H1 (cell line): Measurements from ENCODE around the gene NDUFA13. TPM values are rescaled to one million over a fixed set of nuclear protein-coding genes. Genes with fewer than 3 reads are reported as not detected.
A peak's percentile ranks its signal among the peaks of the same experiment; 100 is the strongest.

Experiments used
- CTCF ChIA-PET: fragments of 300-600 bp; sonication (Branson Sonifier 250); formaldehyde crosslinking; loops from one replicate; lab custom pipeline; 2021; ENCODE audit not compliant: partially characterized antibody; lab: Charles Lee
- POLR2A ChIA-PET: fragments of 300-600 bp; sonication (Branson Sonifier 250); formaldehyde crosslinking; loops from one replicate; lab custom pipeline; 2021; ENCODE audit warnings: inconsistent platforms; ENCODE audit not compliant: partially characterized antibody; lab: Charles Lee
- DNase-seq, 2 experiments: peaks; one replicate each; pipeline versions ENCODE4 v3.0.0 to v3.0.0-alpha.2; 2010 to 2022; ENCODE audit warnings: low spot score in 2 of 2, low read depth in 1 of 2, mixed read lengths in 1 of 2
- FAIRE-seq: peaks from 2 replicates; lab custom pipeline; 2011; peaks lifted over from hg19 to GRCh38; lab: Jason Lieb, UNC
- H2AFZ ChIP-seq: 2 replicates; pipeline ENCODE4 v1.8.1; 2012; ENCODE audit warnings: low read length, inconsistent platforms
- H2AK5ac ChIP-seq: 2 replicates; pipeline ENCODE4 v1.6.1; 2013; ENCODE audit warnings: low read depth, low read length
- H2BK120ac ChIP-seq: replicated peaks from 2 replicates; pipeline ENCODE3; 2013; ENCODE audit warnings: low read depth, low read length, inconsistent platforms
- H2BK12ac ChIP-seq: 2 replicates; pipeline ENCODE4 v1.6.1; 2013; ENCODE audit warnings: low read depth, low read length
- H2BK15ac ChIP-seq: 2 replicates; pipeline ENCODE4 v1.6.1; 2013; ENCODE audit warnings: low read length
- H2BK20ac ChIP-seq: 2 replicates; pipeline ENCODE4 v1.6.1; 2013; ENCODE audit warnings: low read length
- H2BK5ac ChIP-seq: 2 replicates; pipeline ENCODE4 v1.6.1; 2013; ENCODE audit warnings: low read depth, low read length
- H3K14ac ChIP-seq: 2 replicates; pipeline ENCODE4 v1.6.1; 2013; ENCODE audit warnings: inconsistent platforms; ENCODE audit not compliant: insufficient read length
- H3K18ac ChIP-seq: 2 replicates; pipeline ENCODE4 v1.6.1; 2013; ENCODE audit warnings: low read length; ENCODE audit errors: extremely low read depth
- H3K23ac ChIP-seq: 2 replicates; pipeline ENCODE4 v1.6.1; 2013; ENCODE audit warnings: inconsistent platforms; ENCODE audit not compliant: insufficient read length
- H3K23me2 ChIP-seq: 2 replicates; pipeline ENCODE4 v1.6.1; 2013; ENCODE audit warnings: low read depth, low read length
- H3K27ac ChIP-seq: 2 replicates; pipeline ENCODE4 v1.6.1; 2011; ENCODE audit warnings: low read depth, low read length, inconsistent platforms
- H3K27me3 ChIP-seq, 4 experiments: replicated peaks in 1 of 4; 1 replicate in 1 of 4; 2 replicates in 3 of 4; pipeline versions ENCODE4 v1.6.1 to v1.8.1; 2011 to 2013; ENCODE audit warnings: low read length in 3 of 4, mild to moderate bottlenecking in 3 of 4, inconsistent platforms in 2 of 4, mixed read lengths in 2 of 4, moderate library complexity in 1 of 4; ENCODE audit not compliant: control insufficient read depth in 3 of 4, insufficient read depth in 3 of 4; ENCODE audit errors: extremely low read depth in 1 of 4
- H3K36me3 ChIP-seq, 4 experiments: 2 replicates each; pipeline versions ENCODE4 v1.6.1 to v1.8.1; 2011 to 2013; ENCODE audit warnings: mild to moderate bottlenecking in 4 of 4, low read length in 3 of 4, moderate library complexity in 2 of 4, control low read depth in 1 of 4, inconsistent platforms in 1 of 4; ENCODE audit not compliant: insufficient read depth in 4 of 4, control insufficient read depth in 2 of 4
- H3K4ac ChIP-seq: replicated peaks from 2 replicates; pipeline ENCODE3; 2013; ENCODE audit warnings: low read length, low read depth, mixed read lengths, inconsistent platforms; ENCODE audit not compliant: insufficient read length
- H3K4me1 ChIP-seq, 4 experiments: replicated peaks in 1 of 4; 1 replicate in 1 of 4; 2 replicates in 3 of 4; pipeline versions ENCODE4 v1.6.1 to v1.8.1; 2011 to 2013; ENCODE audit warnings: low read length in 3 of 4, inconsistent platforms in 2 of 4, mixed read lengths in 1 of 4; ENCODE audit not compliant: insufficient read depth in 4 of 4, control insufficient read depth in 3 of 4
- H3K4me2 ChIP-seq, 2 experiments: 2 replicates each; pipeline versions ENCODE4 v1.6.1 to v1.8.1; 2011 to 2013; ENCODE audit warnings: low read depth in 2 of 2, low read length in 2 of 2, control low read depth in 1 of 2, inconsistent platforms in 1 of 2, mild to moderate bottlenecking in 1 of 2; ENCODE audit not compliant: insufficient read depth in 1 of 2
- H3K4me3 ChIP-seq, 4 experiments: fragments of 200-600, 300-600 bp in 1 of 4; sonication (generic), shearing (Covaris generic), sonication (Bioruptor Twin) in 1 of 4; 2 replicates each; pipeline versions ENCODE4 v1.5.1 to v1.8.1; 2011 to 2016; ENCODE audit warnings: low read length in 4 of 4, low read depth in 3 of 4, control low read depth in 2 of 4, inconsistent platforms in 2 of 4, mild to moderate bottlenecking in 2 of 4, mixed read lengths in 1 of 4, moderate library complexity in 1 of 4; ENCODE audit not compliant: insufficient read depth in 2 of 4; ENCODE audit errors: extremely low read depth in 1 of 4
- H3K56ac ChIP-seq: replicated peaks from 2 replicates; pipeline ENCODE3; 2013; ENCODE audit warnings: low read depth, mild to moderate bottlenecking, mixed read lengths, low read length, inconsistent platforms; ENCODE audit not compliant: insufficient read length
- H3K79me1 ChIP-seq: 2 replicates; pipeline ENCODE4 v1.6.1; 2013; ENCODE audit warnings: low read depth, low read length, control low read depth
- H3K79me2 ChIP-seq, 2 experiments: 2 replicates each; pipeline versions ENCODE4 v1.6.1 to v1.8.1; 2012 to 2013; ENCODE audit warnings: low read length in 2 of 2, mild to moderate bottlenecking in 2 of 2, inconsistent platforms in 1 of 2; ENCODE audit not compliant: insufficient read depth in 2 of 2, control insufficient read depth in 1 of 2
- H3K9ac ChIP-seq, 4 experiments: replicated peaks in 1 of 4; 1 replicate in 1 of 4; 2 replicates in 3 of 4; pipeline versions ENCODE4 v1.6.1 to v1.8.1; 2011 to 2013; ENCODE audit warnings: low read depth in 3 of 4, low read length in 3 of 4, control low read depth in 2 of 4, mild to moderate bottlenecking in 2 of 4, moderate library complexity in 2 of 4, inconsistent platforms in 1 of 4; ENCODE audit errors: extremely low read depth in 1 of 4
- H3K9me3 ChIP-seq, 2 experiments: 2 replicates each; pipeline versions ENCODE4 v1.6.1 to v1.8.1; 2012 to 2013; ENCODE audit warnings: mild to moderate bottlenecking in 2 of 2, moderate library complexity in 2 of 2, control low read depth in 1 of 2, inconsistent platforms in 1 of 2, low read depth in 1 of 2, low read length in 1 of 2, mixed read lengths in 1 of 2; ENCODE audit not compliant: insufficient read depth in 2 of 2
- H4K20me1 ChIP-seq, 2 experiments: replicated peaks in 1 of 2; 2 replicates each; pipeline versions ENCODE3 to v1.8.1; 2011 to 2013; ENCODE audit warnings: inconsistent platforms in 2 of 2, low read length in 2 of 2, mild to moderate bottlenecking in 1 of 2; ENCODE audit not compliant: insufficient read depth in 2 of 2, control insufficient read depth in 1 of 2
- H4K5ac ChIP-seq: 2 replicates; pipeline ENCODE4 v1.6.1; 2013; ENCODE audit warnings: low read length, low read depth, mixed read lengths, inconsistent platforms; ENCODE audit not compliant: insufficient read length
- H4K8ac ChIP-seq: 2 replicates; pipeline ENCODE4 v1.8.0; 2013; ENCODE audit warnings: mild to moderate bottlenecking, moderate library complexity, low read length, inconsistent platforms; ENCODE audit not compliant: insufficient read depth; ENCODE audit errors: extremely low read depth
- H4K91ac ChIP-seq: replicated peaks from 2 replicates; pipeline ENCODE3; 2013; ENCODE audit warnings: low read length, mixed read lengths, inconsistent platforms; ENCODE audit not compliant: insufficient read length
- CHD2 ChIP-seq: IDR thresholded peaks from 2 replicates; pipeline ENCODE4 v1.6.1; 2012; ENCODE audit warnings: low read length, improper control_type of control experiment
- CTCF ChIP-seq, 3 experiments: IDR thresholded peaks; 1 replicate in 2 of 3; 2 replicates in 1 of 3; pipeline versions ENCODE4 v1.5.1 to v1.6.1; 2011; ENCODE audit warnings: low read length in 3 of 3, mild to moderate bottlenecking in 3 of 3, inconsistent platforms in 2 of 3, low read depth in 1 of 3, moderate library complexity in 1 of 3; ENCODE audit not compliant: insufficient read depth in 1 of 3; ENCODE audit errors: control extremely low read depth in 1 of 3
- WGBS, 2 experiments: shearing (Covaris generic) in 1 of 2; methylation state at CpG; one replicate each; pipeline versions ENCODE4 v1.1.6 to v1.1.7; 2013 to 2015; ENCODE audit warnings: low lambda C conversion rate in 2 of 2, mixed read lengths in 2 of 2, inconsistent platforms in 1 of 2, low coverage in 1 of 2, missing lambda C conversion rate in 1 of 2; ENCODE audit not compliant: insufficient replicate concordance in 2 of 2, insufficient coverage in 1 of 2, insufficient read length in 1 of 2; ENCODE audit errors: extremely low coverage in 1 of 2, missing lambda C conversion rate in 1 of 2; 5-methylcytosine and 5-hydroxymethylcytosine counted together
- polyA plus RNA-seq, 7 experiments: library from polyadenylated mRNA; depleted of rRNA in 3 of 7; stranded (reverse) in 5 of 7; unstranded in 2 of 7; fragments of >200 nt in 5 of 7; fragments of 200-250 nt in 2 of 7; gene quantifications; 1 replicate in 5 of 7; 2 replicates in 1 of 7; 4 replicates in 1 of 7; pipeline versions ENCODE4 v1.2.1 to v1.2.3, GENCODE V29; 2011 to 2013; ENCODE audit warnings: missing spikeins in 2 of 7, mixed read lengths in 2 of 7
- total RNA-seq: library from RNA; stranded (reverse); fragmentation: NEBNext Ultra II Directional; extraction: Animal tissue kit (Norgen Biotek cat#: 25700); gene quantifications from 2 replicates; pipeline ENCODE4 v1.2.1, GENCODE V29; 2021

The NDUFA13 gene
- total and polyA plus RNA-seq, 2 of the 8 experiments (the other 6 are each of a cell fraction or from before 2014, with no cell fraction given), result 413 to 1,105 TPM

- no peak overlapping the region for H3K14ac ChIP-seq
- no peak overlapping the region for H3K27ac ChIP-seq
- H3K4me2 ChIP-seq, result no peak overlapping the region
- H2BK5ac ChIP-seq, result no peak overlapping the region; the same call in 1 of the 2 replicates
- H3K23me2 ChIP-seq, result no peaks in the 10 kb centered on the region
- H3K9ac ChIP-seq, result no peak overlapping the region
- H2BK20ac ChIP-seq, result no peak overlapping the region
- H3K27me3 ChIP-seq, result no peaks in the 10 kb centered on the region
- H3K79me2 ChIP-seq, result peaks cover 0 to 26% of the 10 kb centered on the region in 2 experiments; a peak in 2 of 4 replicates
- H3K4me3 ChIP-seq, result no peak overlapping the region
- WGBS, 2 experiments, result 92% methylated on average over 23 of the region's 23 CpGs; no CpG with 5 or more reads in 1 of the 2 experiments
- peaks cover 9 to 28% of the 10 kb centered on the region in 2 experiments for H4K20me1 ChIP-seq
- peaks cover 0 to 3% (median 3%) of the 10 kb centered on the region in 4 experiments; a peak in 3 of 7 replicates for H3K4me1 ChIP-seq
- peaks cover 12% of the 10 kb centered on the region for H3K79me1 ChIP-seq
- H3K23ac ChIP-seq, result no peak overlapping the region
- peak in 1 of 3 experiments; percentile 14; a peak in 1 of 4 replicates for TF ChIP-seq CTCF (IDR thresholded peaks at IDR 0.05; ENCODE audit: control extremely low read depth in 1 of 3, insufficient read depth in 1 of 3, low read depth in 1 of 3, low read length in 3 of 3)
- TF ChIP-seq CHD2, result no peak
- H2AK5ac ChIP-seq, result no peak overlapping the region
- no peak overlapping the region for H2BK12ac ChIP-seq
- DNase-seq (no peak), FAIRE-seq (no peak)
- no peak overlapping the region for H4K5ac ChIP-seq
- ChIA-PET CTCF (interaction anchor here (1.0 kb wide), 1 partner anchor 9 kb away, joined by 7 read pairs; no protein-coding TSS in a partner anchor), POLR2A (interaction anchor here (0.7 to 3.1 kb wide), 6 partner anchors 9 to 19 kb away, joined by 3 to 13 read pairs (median 4); partner anchors contain the start of gene NDUFA13)
- H3K56ac ChIP-seq, result no peak overlapping the region
- no peak overlapping the region for H3K18ac ChIP-seq
- no peak overlapping the region for H2BK120ac ChIP-seq
- peak overlapping the region; percentile 11; the same call in 1 of the 2 replicates for H4K8ac ChIP-seq
- H3K36me3 ChIP-seq, result peaks cover 0 to 30% (median 10%) of the 10 kb centered on the region in 4 experiments; a peak in 6 of 8 replicates
- H2BK15ac ChIP-seq, result no peak overlapping the region
- H4K91ac ChIP-seq, result no peak overlapping the region
- no peak overlapping the region for H3K4ac ChIP-seq
- no peaks in the 10 kb centered on the region for H3K9me3 ChIP-seq
- H2AFZ ChIP-seq, result no peak overlapping the region
Observed at GRCh38 chr19:19525611-19526380, 9.8 kb downstream of the NDUFA13 start.
